ENCODE results near the gene C1orf56.

The C1orf56 gene

GRCh38 chr1:151047925-151048644 is 534 bp downstream of the C1orf56 start:
- H3K27ac Mint-ChIP-seq, result peak overlapping the region; percentile 49
- no peaks in the 10 kb centered on the region for H3K27me3 Mint-ChIP-seq (ENCODE audit: low read depth)
- H3K4me3 Mint-ChIP-seq, result peak overlapping the region; percentile 87
- DNase-seq (ENCODE audit: low spot score), result peak; percentile 42
- H3K36me3 Mint-ChIP-seq (ENCODE audit: low read depth), result peaks cover 32% of the 10 kb centered on the region
- H3K4me1 Mint-ChIP-seq (ENCODE audit: low read depth), result peaks cover 34% of the 10 kb centered on the region
- no peaks in the 10 kb centered on the region for H3K9me3 Mint-ChIP-seq

- Mint-ChIP-seq H3K9me3 (no peaks in the 10 kb centered on the region), H3K27me3 (ENCODE audit: low read depth) (no peaks in the 10 kb centered on the region), H3K36me3 (ENCODE audit: low read depth) (peaks cover 35% of the 10 kb centered on the region), H3K4me1 (ENCODE audit: low read depth) (peaks cover 32% of the 10 kb centered on the region), H3K27ac (peak overlapping the region; percentile 49), H3K4me3 (peak overlapping the region; percentile 87)
- no peak for DNase-seq (ENCODE audit: low spot score)
Measured at GRCh38 chr1:151048645-151049032, 1.1 kb downstream of the C1orf56 start.

GRCh38 chr1:151049458-151049857 is 1.9 kb downstream of the C1orf56 start:
- DNase-seq (ENCODE audit: low spot score), result no peak
- Mint-ChIP-seq H3K4me1 (ENCODE audit: low read depth) (peaks cover 32% of the 10 kb centered on the region), H3K36me3 (ENCODE audit: low read depth) (peaks cover 42% of the 10 kb centered on the region)

GRCh38 chr1:151050051-151050688 is 2.6 kb downstream of the C1orf56 start:
- Mint-ChIP-seq H3K9me3 (no peaks in the 10 kb centered on the region), H3K4me1 (ENCODE audit: low read depth) (peaks cover 39% of the 10 kb centered on the region), H3K36me3 (ENCODE audit: low read depth) (peaks cover 49% of the 10 kb centered on the region), H3K4me3 (peak overlapping the region; percentile 2), H3K27me3 (ENCODE audit: low read depth) (no peaks in the 10 kb centered on the region), H3K27ac (peak overlapping the region; percentile 35)
- no peak for DNase-seq (ENCODE audit: low spot score)

More at GRCh38 chr1:151049458-151049857, 1.9 kb downstream of the C1orf56 start:
- Mint-ChIP-seq H3K4me3 (no peak overlapping the region), H3K27me3 (ENCODE audit: low read depth) (no peaks in the 10 kb centered on the region), H3K9me3 (no peaks in the 10 kb centered on the region), H3K27ac (peak overlapping the region; percentile 41)

- Mint-ChIP-seq H3K27me3 (ENCODE audit: low read depth) (no peaks in the 10 kb centered on the region), H3K27ac (peak overlapping the region; percentile 35), H3K4me3 (no peak overlapping the region), H3K9me3 (no peaks in the 10 kb centered on the region), H3K36me3 (ENCODE audit: low read depth) (peaks cover 62% of the 10 kb centered on the region), H3K4me1 (ENCODE audit: low read depth) (peaks cover 51% of the 10 kb centered on the region)
- DNase-seq (ENCODE audit: low spot score), result no peak
Measured at GRCh38 chr1:151051356-151052009, 3.9 kb downstream of the C1orf56 start.

GRCh38 chr1:151054971-151055547 is 7.5 kb downstream of the C1orf56 start:
- Mint-ChIP-seq H3K27ac (peak overlapping the region; percentile 94), H3K4me3 (peak overlapping the region; percentile 93), H3K36me3 (ENCODE audit: low read depth) (peaks cover 86% of the 10 kb centered on the region), H3K4me1 (ENCODE audit: low read depth) (peaks cover 45% of the 10 kb centered on the region), H3K9me3 (no peaks in the 10 kb centered on the region), H3K27me3 (ENCODE audit: low read depth) (no peaks in the 10 kb centered on the region)
- no peak for DNase-seq (ENCODE audit: low spot score)

GRCh38 chr1:151055581-151055980 is 8.0 kb downstream of the C1orf56 start:
- H3K4me3 Mint-ChIP-seq, result peak overlapping the region; percentile 93
- H3K27me3 Mint-ChIP-seq (ENCODE audit: low read depth), result no peaks in the 10 kb centered on the region
- peaks cover 80% of the 10 kb centered on the region for H3K36me3 Mint-ChIP-seq (ENCODE audit: low read depth)
- H3K27ac Mint-ChIP-seq, result peak overlapping the region; percentile 94
- H3K4me1 Mint-ChIP-seq (ENCODE audit: low read depth), result peaks cover 50% of the 10 kb centered on the region
- no peak for DNase-seq (ENCODE audit: low spot score)
- no peaks in the 10 kb centered on the region for H3K9me3 Mint-ChIP-seq

- DNase-seq (ENCODE audit: low spot score), result no peak
- Mint-ChIP-seq H3K4me3 (peak overlapping the region; percentile 93), H3K9me3 (no peaks in the 10 kb centered on the region), H3K27me3 (ENCODE audit: low read depth) (no peaks in the 10 kb centered on the region), H3K36me3 (ENCODE audit: low read depth) (peaks cover 76% of the 10 kb centered on the region), H3K4me1 (ENCODE audit: low read depth) (peaks cover 56% of the 10 kb centered on the region), H3K27ac (peak overlapping the region; percentile 94)
Measured at GRCh38 chr1:151056149-151056548, 8.6 kb downstream of the C1orf56 start.

- Mint-ChIP-seq H3K4me1 (ENCODE audit: low read depth) (peaks cover 55% of the 10 kb centered on the region), H3K9me3 (no peaks in the 10 kb centered on the region), H3K27me3 (ENCODE audit: low read depth) (no peaks in the 10 kb centered on the region), H3K27ac (peak overlapping the region; percentile 94), H3K36me3 (ENCODE audit: low read depth) (peaks cover 55% of the 10 kb centered on the region), H3K4me3 (peak overlapping the region; percentile 93)
- DNase-seq (ENCODE audit: low spot score), result no peak
Measured at GRCh38 chr1:151058692-151059091, 11.1 kb downstream of the C1orf56 start.

GRCh38 chr1:151059109-151060006 is 11.8 kb downstream of the C1orf56 start, which contains the start of gene CDC42SE1:
Gene CDC42SE1 (minus strand): TSS chr1:151059622. CDS start chr1:151055730, 3,892 bp downstream.
- DNase-seq (ENCODE audit: low spot score), result peak; percentile 85
- peaks cover 48% of the 10 kb centered on the region for H3K36me3 Mint-ChIP-seq (ENCODE audit: low read depth)
- H3K4me1 Mint-ChIP-seq (ENCODE audit: low read depth), result peaks cover 55% of the 10 kb centered on the region
- no peaks in the 10 kb centered on the region for H3K27me3 Mint-ChIP-seq (ENCODE audit: low read depth)
- H3K9me3 Mint-ChIP-seq, result no peaks in the 10 kb centered on the region
- H3K4me3 Mint-ChIP-seq, result peak within 1 kb of the TSS; percentile 93
- peak within 1 kb of the TSS; percentile 94 for H3K27ac Mint-ChIP-seq

- peak within 1 kb of the TSS; percentile 93 for H3K4me3 Mint-ChIP-seq
- peaks cover 41% of the 10 kb centered on the region for H3K36me3 Mint-ChIP-seq (ENCODE audit: low read depth)
- H3K27me3 Mint-ChIP-seq (ENCODE audit: low read depth), result no peaks in the 10 kb centered on the region
- no peak for DNase-seq (ENCODE audit: low spot score)
- no peaks in the 10 kb centered on the region for H3K9me3 Mint-ChIP-seq
- H3K4me1 Mint-ChIP-seq (ENCODE audit: low read depth), result peaks cover 51% of the 10 kb centered on the region
- peak within 1 kb of the TSS; percentile 94 for H3K27ac Mint-ChIP-seq
Measured at GRCh38 chr1:151060007-151060656, 12.6 kb downstream of the C1orf56 start, which contains the start of gene MLLT11. Gene MLLT11 (plus strand): TSS chr1:151060397. CDS start chr1:151067225, 6,828 bp downstream.

- Mint-ChIP-seq H3K36me3 (ENCODE audit: low read depth) (peaks cover 37% of the 10 kb centered on the region), H3K9me3 (no peaks in the 10 kb centered on the region), H3K4me3 (peak overlapping the region; percentile 93), H3K27me3 (ENCODE audit: low read depth) (no peaks in the 10 kb centered on the region), H3K27ac (peak overlapping the region; percentile 94), H3K4me1 (ENCODE audit: low read depth) (peaks cover 46% of the 10 kb centered on the region)
- DNase-seq (ENCODE audit: low spot score), result no peak
Measured at GRCh38 chr1:151060657-151061421, 13.3 kb downstream of the C1orf56 start.
